Endothelial cell of umbilical vein (primary cell): ENCODE measurements around the gene RC3H1. TPM values are rescaled to one million over a fixed set of nuclear protein-coding genes. Genes with fewer than 3 reads are reported as not detected.

Experiments
- BruUV-seq: library from RNA; stranded (reverse); fragments of 400-500 nt; replicated peaks from 2 replicates; lab custom pipeline; 2021; lab: Mats Ljungman, UMichigan
- CTCF ChIA-PET: fragments of 300-600, 350-600 bp; sonication (Branson Sonifier 250); formaldehyde crosslinking; loops from one replicate; lab custom pipeline; 2021; ENCODE audit warnings: antibody characterized with exemption, inconsistent platforms; lab: Charles Lee
- POLR2A ChIA-PET: fragments of 300-600, 350-600 bp; sonication (Branson Sonifier 250); formaldehyde crosslinking; loops from one replicate; lab custom pipeline; 2021; ENCODE audit warnings: antibody characterized with exemption, inconsistent platforms; lab: Charles Lee
- DNase-seq: peaks from one replicate; pipeline ENCODE4 v3.0.0-alpha.2; 2011; ENCODE audit warnings: low read depth, low spot score
- FAIRE-seq: peaks from 2 replicates; lab custom pipeline; 2011; peaks lifted over from hg19 to GRCh38; lab: Jason Lieb, UNC
- H2AFZ ChIP-seq: 2 replicates; pipeline ENCODE4 v1.6.0; 2012; ENCODE audit warnings: low read depth, low read length, control low read depth, inconsistent platforms
- H3K27ac ChIP-seq: 2 replicates; pipeline ENCODE4 v1.5.1; 2011; ENCODE audit warnings: low read depth, mild to moderate bottlenecking, control low read depth, low read length, moderate library complexity; ENCODE audit not compliant: insufficient read depth
- H3K27me3 ChIP-seq, 2 experiments: 2 replicates each; pipeline versions ENCODE4 v1.6.0 to v1.6.1; 2011; ENCODE audit warnings: low read length in 2 of 2, mixed read lengths in 1 of 2; ENCODE audit not compliant: control insufficient read depth in 2 of 2, insufficient read depth in 2 of 2
- H3K36me3 ChIP-seq, 2 experiments: 2 replicates in 1 of 2; 3 replicates in 1 of 2; pipeline ENCODE4 v1.5.1; 2011; ENCODE audit warnings: low read length in 2 of 2, mild to moderate bottlenecking in 1 of 2, moderate library complexity in 1 of 2; ENCODE audit not compliant: control insufficient read depth in 2 of 2, insufficient read depth in 2 of 2; ENCODE audit errors: extremely low read depth in 1 of 2
- H3K4me1 ChIP-seq: 3 replicates; pipeline ENCODE4 v1.5.1; 2011; ENCODE audit warnings: mild to moderate bottlenecking, low read length; ENCODE audit not compliant: control insufficient read depth, insufficient read depth; ENCODE audit errors: extremely low read depth
- H3K4me2 ChIP-seq: 2 replicates; pipeline ENCODE4 v1.6.1; 2011; ENCODE audit warnings: low read length, control low read depth, mixed read lengths; ENCODE audit not compliant: insufficient read depth
- H3K4me3 ChIP-seq, 3 experiments: fragments of 200-600 bp in 1 of 3; sonication (generic), shearing (Covaris generic) in 1 of 3; replicated peaks in 1 of 3; 2 replicates each; pipeline ENCODE4 v1.5.1; 2011 to 2016; ENCODE audit warnings: control low read depth in 3 of 3, low read length in 3 of 3, mild to moderate bottlenecking in 2 of 3, inconsistent platforms in 1 of 3, low read depth in 1 of 3, moderate library complexity in 1 of 3; ENCODE audit not compliant: insufficient read depth in 1 of 3
- H3K79me2 ChIP-seq: 2 replicates; pipeline ENCODE4 v1.6.0; 2012; ENCODE audit warnings: low read length, inconsistent platforms; ENCODE audit not compliant: control insufficient read depth, insufficient read depth
- H3K9ac ChIP-seq: replicated peaks from 2 replicates; pipeline ENCODE3; 2011; ENCODE audit warnings: low read length, control low read depth; ENCODE audit not compliant: insufficient read depth; ENCODE audit errors: extremely low read depth
- H3K9me1 ChIP-seq: replicated peaks from 3 replicates; pipeline ENCODE4 v1.6.0; 2011; ENCODE audit warnings: mild to moderate bottlenecking, low read length; ENCODE audit not compliant: control insufficient read depth, insufficient read depth; ENCODE audit errors: extremely low read depth
- H3K9me3 ChIP-seq: replicated peaks from 2 replicates; pipeline ENCODE4 v1.5.1; 2012; ENCODE audit warnings: low read length, inconsistent platforms; ENCODE audit not compliant: control insufficient read depth, insufficient read depth
- H4K20me1 ChIP-seq: replicated peaks from 2 replicates; pipeline ENCODE3; 2011; ENCODE audit warnings: mild to moderate bottlenecking, low read length; ENCODE audit not compliant: control insufficient read depth, insufficient read depth; ENCODE audit errors: extremely low read depth
- CTCF ChIP-seq, 2 donors: IDR thresholded peaks; 1 replicate in 1 of 2; 2 replicates in 1 of 2; pipeline ENCODE4 v1.5.1; 2011; ENCODE audit warnings: low read length in 2 of 2, mild to moderate bottlenecking in 2 of 2, moderate library complexity in 2 of 2, control low read depth in 1 of 2, inconsistent platforms in 1 of 2, low read depth in 1 of 2; ENCODE audit not compliant: insufficient read depth in 1 of 2; ENCODE audit errors: extremely low read depth in 1 of 2
- FOS ChIP-seq: IDR thresholded peaks from 2 replicates; pipeline ENCODE4 v1.6.1; 2011; ENCODE audit warnings: mild to moderate bottlenecking, low read length, moderate library complexity, borderline replicate concordance; ENCODE audit not compliant: insufficient read depth
- JUN ChIP-seq: IDR thresholded peaks from 2 replicates; pipeline ENCODE4 v1.6.1; 2011; ENCODE audit warnings: borderline replicate concordance, low read depth; ENCODE audit not compliant: insufficient read length, insufficient read depth
- dilution Hi-C: fragments of 300-500 bp; cut with MboI; formaldehyde crosslinking; loops from one replicate; pipeline ENCODE4 v1.15.0; 2019; ENCODE audit warnings: low sequenced_read_pairs; ENCODE audit not compliant: extremely low pct_ligation_motif_present
- intact Hi-C: fragments of 100-400 bp; cut with micrococcal nuclease; formaldehyde crosslinking; loops from one replicate; pipeline ENCODE4 v1.10.0; 2022
- polyA plus RNA-seq, 4 experiments: library from polyadenylated mRNA; depleted of rRNA in 3 of 4; stranded (reverse) in 3 of 4; unstranded in 1 of 4; fragments of >200 nt; gene quantifications; 2 replicates each; pipeline versions ENCODE4 v1.2.1 to v1.2.3, GENCODE V29; 2011 to 2012; ENCODE audit warnings: missing spikeins in 1 of 4
- total RNA-seq: library from RNA; stranded (reverse); gene quantifications from 2 replicates; pipeline ENCODE4 v1.2.3, GENCODE V29; 2021
- TF ChIP-seq, protein P1 (sequence below): IDR thresholded peaks from 2 replicates; pipeline ENCODE4 v1.6.1; 2011; ENCODE audit not compliant: insufficient read depth, insufficient read length

Gene RC3H1
- total and polyA plus RNA-seq, 2 donors (not counting 3 experiments of a cell fraction or from before 2014, with no cell fraction given) = 7.0 to 41.4 TPM

- Histone ChIP-seq H3K9ac (no peak overlapping the region), H3K9me1 (no peaks in the 10 kb centered on the region), H3K4me1 (no peaks in the 10 kb centered on the region), H3K27ac (no peak overlapping the region), H3K36me3 (no peaks in the 10 kb centered on the region), H3K4me2 (no peak overlapping the region), H3K27me3 (no peaks in the 10 kb centered on the region), H3K79me2 (no peaks in the 10 kb centered on the region), H3K9me3 (no peaks in the 10 kb centered on the region), H2AFZ (no peak overlapping the region), H4K20me1 (no peaks in the 10 kb centered on the region), H3K4me3 (no peak overlapping the region)
- POLR2A ChIA-PET = no interaction called here
- DNase-seq (no peak), FAIRE-seq (no peak)
- dilution Hi-C loops = no loop called here
- no peak for TF ChIP-seq FOS
- TF ChIP-seq JUN = no peak
- TF ChIP-seq, protein P1, sequence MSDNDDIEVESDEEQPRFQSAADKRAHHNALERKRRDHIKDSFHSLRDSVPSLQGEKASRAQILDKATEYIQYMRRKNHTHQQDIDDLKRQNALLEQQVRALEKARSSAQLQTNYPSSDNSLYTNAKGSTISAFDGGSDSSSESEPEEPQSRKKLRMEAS = no peak
- TF ChIP-seq CTCF (IDR thresholded peaks at IDR 0.05; ENCODE audit: extremely low read depth in 1 of 2, insufficient read depth in 1 of 2, low read depth in 1 of 2, low read length in 2 of 2) = no peak
- CTCF ChIA-PET = no interaction called here
- intact Hi-C loops = no loop called here
- no TSS peak for BruUV-seq
Observed at GRCh38 chr1:173917635-173918493, 104.3 kb downstream of the RC3H1 start.
